IPS-18a (cell line): ENCODE measurements around the gene MEFV.
A peak's percentile ranks its signal among the peaks of the same experiment; 100 is the strongest.

Source experiments
- H3K27ac ChIP-seq: one replicate; pipeline ENCODE4 v1.5.1; 2013; ENCODE audit warnings: low read length
- H3K27me3 ChIP-seq: one replicate; pipeline ENCODE4 v1.6.1; 2013; ENCODE audit warnings: mild to moderate bottlenecking, low read length; ENCODE audit not compliant: control insufficient read depth, insufficient read depth
- H3K36me3 ChIP-seq: one replicate; pipeline ENCODE4 v1.6.1; 2013; ENCODE audit warnings: low read depth, low read length; ENCODE audit not compliant: control insufficient read depth
- H3K4me1 ChIP-seq: one replicate; pipeline ENCODE4 v1.6.1; 2013; ENCODE audit warnings: low read depth, low read length; ENCODE audit not compliant: control insufficient read depth
- H3K4me3 ChIP-seq: one replicate; pipeline ENCODE4 v1.5.1; 2013; ENCODE audit warnings: low read length
- H3K9ac ChIP-seq: one replicate; pipeline ENCODE4 v1.6.1; 2013; ENCODE audit warnings: mild to moderate bottlenecking, low read length, moderate library complexity
- H3K9me3 ChIP-seq: one replicate; pipeline ENCODE4 v1.6.1; 2013; ENCODE audit warnings: low read depth, low read length; ENCODE audit not compliant: control insufficient read depth

The MEFV gene

DNA sequence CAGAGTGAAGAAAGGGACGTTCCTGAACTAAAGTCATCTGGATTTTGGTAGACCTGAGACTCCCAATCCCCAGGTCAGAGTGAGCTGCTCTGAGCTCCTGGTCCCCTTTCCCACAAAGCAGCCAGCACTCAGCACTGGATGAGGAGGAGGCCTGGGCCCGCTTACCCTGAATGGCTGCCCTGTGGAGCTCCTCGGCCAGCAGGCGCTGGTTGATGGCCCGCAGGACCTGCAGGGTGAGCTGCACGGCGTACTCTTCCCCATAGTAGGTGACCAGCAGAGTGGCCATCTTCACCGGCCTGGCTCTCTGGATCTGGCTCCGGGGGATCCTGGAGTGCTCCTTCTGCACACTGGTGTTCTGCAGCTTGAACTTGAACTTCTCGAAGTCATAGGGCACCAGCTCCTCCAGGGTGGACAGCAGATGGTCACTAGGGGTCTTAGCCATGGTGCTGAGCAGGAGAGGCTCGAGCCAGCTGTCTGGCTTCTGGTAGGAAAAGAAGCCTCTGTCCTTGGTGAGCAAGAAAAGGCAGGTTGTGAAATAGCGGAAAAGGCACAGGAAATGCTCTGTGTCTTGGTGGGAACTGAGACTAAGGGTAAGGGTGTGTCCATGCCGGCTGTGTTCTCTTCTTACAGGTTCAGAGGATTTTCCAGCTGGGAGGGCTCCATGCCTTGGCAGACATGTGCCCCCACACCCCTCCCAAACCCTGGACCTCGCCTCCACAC is at the start of gene MEFV:
Gene MEFV (minus strand): TSS at position 488 of the 720 bp plus-strand sequence. CDS start 46 bp downstream, at position 442.
- no peaks in the 10 kb centered on the region for H3K4me1 ChIP-seq
- H3K9me3 ChIP-seq = peaks cover 7% of the 10 kb centered on the region
- no peaks in the 10 kb centered on the region for H3K36me3 ChIP-seq
- no peak within 1 kb of the TSS for H3K9ac ChIP-seq
- H3K27ac ChIP-seq = no peak within 1 kb of the TSS
- no peaks in the 10 kb centered on the region for H3K27me3 ChIP-seq
- no peak within 1 kb of the TSS for H3K4me3 ChIP-seq

GRCh38 chr16:3306078-3306477 is 49.6 kb upstream of the MEFV start:
- peak overlapping the region; percentile 81 for H3K4me3 ChIP-seq
- H3K27ac ChIP-seq = no peak overlapping the region
- H3K4me1 ChIP-seq = no peaks in the 10 kb centered on the region
- peaks cover 8% of the 10 kb centered on the region for H3K27me3 ChIP-seq
- peaks cover 19% of the 10 kb centered on the region for H3K36me3 ChIP-seq
- H3K9me3 ChIP-seq = peaks cover 51% of the 10 kb centered on the region
- H3K9ac ChIP-seq = no peak overlapping the region

GRCh38 chr16:3305109-3306068 is 49.0 kb upstream of the MEFV start, which contains the start of the genes TIGD7 and ZNF75A:
Gene TIGD7 (minus strand): TSS chr16:3305430. CDS start chr16:3300614, 4,816 bp downstream.
Gene ZNF75A (plus strand): TSS chr16:3305497. CDS start chr16:3308429, 2,932 bp downstream.
- peak within 1 kb of the TSS; percentile 81 for H3K4me3 ChIP-seq
- peaks cover 51% of the 10 kb centered on the region for H3K9me3 ChIP-seq
- H3K4me1 ChIP-seq = no peaks in the 10 kb centered on the region
- H3K36me3 ChIP-seq = peaks cover 19% of the 10 kb centered on the region
- H3K27ac ChIP-seq = peak within 1 kb of the TSS; percentile 59
- peaks cover 8% of the 10 kb centered on the region for H3K27me3 ChIP-seq
- peak within 1 kb of the TSS; percentile 67 for H3K9ac ChIP-seq

DNA sequence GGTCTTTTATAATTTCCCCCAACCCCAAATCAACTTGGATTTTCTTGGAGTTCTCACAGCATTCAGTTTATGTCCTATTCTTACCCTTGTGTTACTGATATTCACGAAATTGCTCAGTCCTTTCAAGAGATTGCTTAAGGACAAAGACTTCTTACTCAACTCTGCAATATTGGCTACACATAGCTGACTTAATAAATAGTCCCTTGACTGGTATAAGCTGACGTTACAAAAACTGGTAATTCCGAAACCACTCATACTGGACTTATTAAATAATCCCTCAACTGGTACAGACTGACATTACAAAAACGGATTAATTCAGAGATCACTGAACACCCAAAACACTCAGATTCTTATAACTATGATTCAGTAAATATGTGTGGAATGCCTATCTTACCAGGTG is 47.9 kb upstream of the MEFV start:
- H3K9me3 ChIP-seq = peaks cover 45% of the 10 kb centered on the region
- peaks cover 20% of the 10 kb centered on the region for H3K36me3 ChIP-seq
- no peak overlapping the region for H3K9ac ChIP-seq
- H3K4me1 ChIP-seq = no peaks in the 10 kb centered on the region
- peaks cover 8% of the 10 kb centered on the region for H3K27me3 ChIP-seq
- peak overlapping the region; percentile 81 for H3K4me3 ChIP-seq
- H3K27ac ChIP-seq = no peak overlapping the region

GRCh38 chr16:3295783-3296182 is 39.4 kb upstream of the MEFV start:
- Histone ChIP-seq H3K27ac (no peak overlapping the region), H3K4me1 (no peaks in the 10 kb centered on the region), H3K36me3 (peaks cover 24% of the 10 kb centered on the region), H3K4me3 (no peak overlapping the region), H3K9ac (no peak overlapping the region), H3K27me3 (no peaks in the 10 kb centered on the region), H3K9me3 (peaks cover 26% of the 10 kb centered on the region)

GRCh38 chr16:3295209-3295608 is 38.8 kb upstream of the MEFV start:
- no peak overlapping the region for H3K9ac ChIP-seq
- H3K27ac ChIP-seq = no peak overlapping the region
- H3K36me3 ChIP-seq = peaks cover 30% of the 10 kb centered on the region
- H3K27me3 ChIP-seq = no peaks in the 10 kb centered on the region
- H3K9me3 ChIP-seq = peaks cover 32% of the 10 kb centered on the region
- H3K4me3 ChIP-seq = no peak overlapping the region
- H3K4me1 ChIP-seq = no peaks in the 10 kb centered on the region

- H3K4me3 ChIP-seq = no peak overlapping the region
- H3K27ac ChIP-seq = no peak overlapping the region
- H3K9me3 ChIP-seq = peaks cover 39% of the 10 kb centered on the region
- H3K4me1 ChIP-seq = no peaks in the 10 kb centered on the region
- peaks cover 41% of the 10 kb centered on the region for H3K36me3 ChIP-seq
- no peak overlapping the region for H3K9ac ChIP-seq
- no peaks in the 10 kb centered on the region for H3K27me3 ChIP-seq
Measured at GRCh38 chr16:3292604-3293003, 36.2 kb upstream of the MEFV start.

GRCh38 chr16:3289998-3290673 is 33.7 kb upstream of the MEFV start:
- H3K9ac ChIP-seq = no peak overlapping the region
- no peak overlapping the region for H3K27ac ChIP-seq
- H3K4me1 ChIP-seq = no peaks in the 10 kb centered on the region
- no peak overlapping the region for H3K4me3 ChIP-seq
- peaks cover 58% of the 10 kb centered on the region for H3K36me3 ChIP-seq
- no peaks in the 10 kb centered on the region for H3K27me3 ChIP-seq
- H3K9me3 ChIP-seq = peaks cover 44% of the 10 kb centered on the region

- Histone ChIP-seq H3K27ac (no peak overlapping the region), H3K36me3 (peaks cover 33% of the 10 kb centered on the region), H3K9me3 (peaks cover 20% of the 10 kb centered on the region), H3K4me1 (peaks cover 3% of the 10 kb centered on the region), H3K9ac (no peak overlapping the region), H3K4me3 (peak overlapping the region; percentile 90), H3K27me3 (no peaks in the 10 kb centered on the region)
Measured at GRCh38 chr16:3285131-3285530, 28.7 kb upstream of the MEFV start.

GRCh38 chr16:3283543-3284447 is 27.4 kb upstream of the MEFV start:
- peak overlapping the region; percentile 97 for H3K27ac ChIP-seq
- peaks cover 3% of the 10 kb centered on the region for H3K4me1 ChIP-seq
- peaks cover 9% of the 10 kb centered on the region for H3K9me3 ChIP-seq
- peaks cover 20% of the 10 kb centered on the region for H3K36me3 ChIP-seq
- H3K27me3 ChIP-seq = no peaks in the 10 kb centered on the region
- H3K4me3 ChIP-seq = peak overlapping the region; percentile 90
- H3K9ac ChIP-seq = peak overlapping the region; percentile 85
